GM19395 (cell line): ENCODE data around the gene MPP3.
"Not testable (repeated sequence)": the region's sequence is repeated elsewhere in the genome, so short reads cannot be mapped to it uniquely, and the experiment has no call there.

Source experiments
- ATAC-seq: cut with Tn5 transposase; IDR thresholded peaks from one replicate; pipeline ENCODE4 v1.9.1; 2021; ENCODE audit warnings: mild to moderate bottlenecking, moderate library complexity; ENCODE audit not compliant: unreplicated experiment

The MPP3 gene

DNA sequence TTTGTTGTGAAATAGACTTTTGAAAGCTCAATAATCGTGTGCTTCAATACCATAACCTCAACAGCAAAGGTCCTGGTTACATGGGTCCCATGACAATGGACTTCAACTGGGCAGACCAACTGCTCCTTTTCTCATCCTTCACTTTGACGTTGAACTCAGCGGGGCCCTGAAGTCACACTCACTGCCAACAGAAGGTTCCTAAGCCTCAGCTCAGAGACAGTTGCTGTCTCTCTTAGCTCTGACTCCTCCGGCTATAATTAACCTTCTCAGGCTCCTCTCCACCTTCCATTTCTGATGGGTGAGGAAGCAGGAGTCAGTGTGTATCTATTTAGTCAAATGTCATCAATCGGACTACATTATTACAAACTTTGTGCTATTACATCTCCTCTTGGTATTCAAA lies 23.8 kb downstream of the MPP3 start:
- no peak for ATAC-seq

- no peak for ATAC-seq
These were observed 24.9 kb downstream of the MPP3 start for GRCh38 chr17:43808076-43808475.

DNA sequence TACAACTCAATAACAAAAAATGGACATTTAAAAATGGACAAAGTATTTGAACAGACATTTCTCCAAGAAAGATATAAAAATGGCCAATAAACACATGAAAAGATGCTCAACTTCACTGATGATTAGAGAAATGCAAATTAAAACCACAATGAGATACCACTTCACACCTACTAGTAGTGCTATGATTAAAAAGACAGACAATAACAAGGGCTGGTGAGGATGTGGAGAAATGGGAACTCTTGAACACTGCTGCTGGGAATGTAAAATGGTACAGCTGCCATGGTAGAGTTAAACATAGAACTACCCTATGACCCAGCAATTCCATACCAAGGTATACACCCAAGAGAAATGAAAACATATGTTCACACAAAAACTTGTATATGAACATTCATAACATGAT lies 27.8 kb downstream of the MPP3 start:
- no peak for ATAC-seq

DNA sequence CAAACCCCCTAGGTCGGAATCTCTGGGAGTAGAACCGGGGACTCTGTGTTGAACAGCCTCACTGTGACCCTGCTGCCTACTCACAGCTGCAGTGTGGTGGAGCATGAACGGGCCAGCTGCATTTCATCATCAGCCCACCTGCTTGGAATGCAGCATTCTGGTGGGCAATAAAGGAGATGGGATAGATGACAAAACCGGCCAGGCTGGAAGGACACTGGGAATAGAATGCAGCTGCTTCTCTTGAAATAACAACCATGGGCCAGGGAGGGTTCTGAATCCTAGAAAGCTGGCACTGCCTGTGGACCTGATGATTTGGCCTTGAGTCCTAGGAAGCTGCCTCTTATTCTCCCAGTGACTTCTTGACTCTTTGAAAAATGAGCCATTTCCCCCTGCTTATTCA lies 29.2 kb downstream of the MPP3 start:
- ATAC-seq = no peak

GRCh38 chr17:43801844-43802243 lies 31.1 kb downstream of the MPP3 start:
- no peak for ATAC-seq

GRCh38 chr17:43800736-43801135 lies 32.2 kb downstream of the MPP3 start:
- no peak for ATAC-seq

GRCh38 chr17:43799047-43799446 lies 33.9 kb downstream of the MPP3 start:
- no peak for ATAC-seq

- ATAC-seq = not testable (repeated sequence)
These were observed 34.9 kb downstream of the MPP3 start for GRCh38 chr17:43798024-43798423.

GRCh38 chr17:43792668-43793067 lies 40.3 kb downstream of the MPP3 start:
- ATAC-seq = not testable (repeated sequence)

GRCh38 chr17:43791589-43791988 lies 41.4 kb downstream of the MPP3 start:
- ATAC-seq = no peak

GRCh38 chr17:43790311-43790940 lies 42.5 kb downstream of the MPP3 start:
- no peak for ATAC-seq

DNA sequence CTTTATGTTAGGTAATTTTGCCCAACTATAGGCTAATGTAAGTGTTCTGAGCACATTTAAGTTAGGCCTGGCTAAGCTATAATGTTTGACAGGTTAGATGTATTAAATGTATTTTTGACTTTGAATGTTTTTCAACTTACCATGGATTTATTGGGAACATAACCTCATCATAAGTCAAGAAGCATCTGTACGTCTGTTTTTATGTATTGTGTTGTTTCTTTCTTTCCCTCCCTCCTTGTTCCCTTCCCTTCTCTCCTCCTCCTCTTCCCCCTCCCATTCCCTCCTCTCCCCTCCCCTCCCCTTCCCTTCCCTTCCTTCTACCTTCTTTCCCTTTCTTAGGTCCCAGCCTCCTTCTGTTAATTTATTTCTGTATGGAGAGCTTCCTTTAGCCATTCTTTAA lies 43.5 kb downstream of the MPP3 start:
- no peak for ATAC-seq

- no peak for ATAC-seq
These were observed 44.4 kb downstream of the MPP3 start for GRCh38 chr17:43788540-43788939.

DNA sequence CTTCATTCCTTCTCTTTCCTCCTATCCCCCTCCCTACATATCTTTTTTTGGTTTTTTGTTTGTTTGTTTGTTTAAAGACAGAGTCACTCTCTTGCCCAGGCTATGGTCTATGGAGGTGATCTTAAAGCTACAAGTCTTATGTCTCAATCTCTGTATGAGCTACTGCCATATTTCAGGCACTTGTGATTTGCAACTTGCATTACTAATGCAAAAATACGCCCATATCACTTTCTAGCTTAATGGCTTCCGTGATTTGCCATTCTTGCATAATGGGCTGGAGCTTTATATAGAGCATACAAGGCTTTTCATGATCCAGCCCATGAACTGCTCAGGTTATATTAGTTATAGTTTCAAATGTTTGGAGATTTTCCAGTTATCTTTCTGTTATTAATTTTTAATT lies 45.2 kb downstream of the MPP3 start:
- ATAC-seq = no peak

DNA sequence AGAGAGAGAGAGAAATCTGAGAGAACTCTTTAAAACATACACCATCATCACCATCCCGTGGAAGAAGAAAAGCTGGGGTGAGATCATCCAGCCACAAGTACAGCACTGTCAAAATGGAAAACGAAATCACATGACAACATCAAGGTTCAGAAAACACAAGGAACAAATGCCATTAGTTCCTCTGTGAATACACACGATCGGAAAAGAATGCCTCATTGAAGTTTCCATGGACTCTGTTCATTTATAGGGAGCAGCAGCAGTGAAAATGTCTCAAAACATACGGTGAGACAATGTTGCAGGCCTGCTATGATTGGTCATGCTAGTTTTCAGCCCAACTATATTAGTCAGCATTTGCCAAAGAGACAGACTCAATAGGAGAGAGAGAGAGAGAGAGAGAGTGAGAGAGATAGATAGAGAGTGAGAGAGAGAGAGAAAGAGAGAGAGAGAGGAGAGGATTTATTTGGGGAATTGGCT lies 48.3 kb downstream of the MPP3 start:
- ATAC-seq = no peak

GRCh38 chr17:43784068-43784467 lies 48.9 kb downstream of the MPP3 start:
- ATAC-seq = no peak

DNA sequence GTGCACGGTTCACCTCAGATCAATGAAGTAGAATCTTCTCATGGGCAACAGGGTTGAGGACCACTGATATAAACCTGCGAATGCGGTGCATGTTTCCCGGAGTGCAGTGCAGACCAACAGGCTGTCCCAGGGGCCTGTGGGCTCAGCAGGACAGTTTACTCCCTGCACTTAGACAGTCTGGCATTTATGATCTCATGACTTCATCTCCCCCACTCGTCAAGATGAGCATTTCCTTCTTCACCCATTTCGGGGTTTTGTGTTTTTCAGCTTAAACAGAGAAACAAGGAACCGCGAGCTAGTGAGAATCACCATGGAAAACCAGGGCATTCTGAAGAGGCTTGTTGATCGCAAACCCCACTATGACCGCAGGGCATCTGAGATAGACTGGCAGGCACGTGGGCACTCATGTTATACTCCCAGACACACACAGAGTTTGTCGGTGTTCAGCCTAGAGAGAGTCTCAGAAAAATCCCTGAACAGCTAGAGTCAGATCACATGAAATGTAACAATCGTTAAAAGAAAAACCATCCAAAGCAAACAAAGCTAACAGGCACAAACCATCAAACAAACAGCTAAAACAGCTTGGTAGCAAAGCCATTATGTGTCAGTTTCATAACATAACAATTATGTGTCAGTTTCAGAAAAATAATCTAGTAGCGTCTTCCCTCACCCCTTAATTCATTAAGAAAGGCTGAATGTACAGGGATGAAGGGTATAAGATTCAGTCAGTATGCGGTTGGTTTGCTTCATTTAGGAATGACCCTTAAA lies 49.8 kb downstream of the MPP3 start:
- no peak for ATAC-seq

DNA sequence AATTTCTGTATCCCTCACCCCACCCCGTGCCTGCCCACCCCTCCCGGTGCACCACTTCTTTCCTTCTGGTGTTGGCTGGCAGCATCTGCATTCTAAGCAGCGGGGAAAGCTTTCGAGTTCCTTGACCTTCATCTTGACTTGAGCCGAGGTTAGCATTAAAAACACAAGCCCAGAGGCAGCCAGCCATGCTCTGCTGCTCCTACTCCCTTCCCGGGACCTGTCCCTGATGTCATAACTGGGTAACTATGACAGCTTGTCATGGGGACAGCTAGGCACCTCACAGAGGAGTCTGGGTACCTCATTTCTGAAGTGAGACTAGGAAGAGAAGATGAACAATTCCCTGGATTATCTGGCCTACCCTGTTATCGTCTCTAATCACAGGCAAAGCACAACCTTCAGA lies 52.8 kb downstream of the MPP3 start, which contains the start of gene CFAP97D1:
Gene CFAP97D1 (plus strand): TSS at position 301 of the 400 bp plus-strand sequence. CDS start 28 bp downstream, at position 329.
- ATAC-seq = no peak

DNA sequence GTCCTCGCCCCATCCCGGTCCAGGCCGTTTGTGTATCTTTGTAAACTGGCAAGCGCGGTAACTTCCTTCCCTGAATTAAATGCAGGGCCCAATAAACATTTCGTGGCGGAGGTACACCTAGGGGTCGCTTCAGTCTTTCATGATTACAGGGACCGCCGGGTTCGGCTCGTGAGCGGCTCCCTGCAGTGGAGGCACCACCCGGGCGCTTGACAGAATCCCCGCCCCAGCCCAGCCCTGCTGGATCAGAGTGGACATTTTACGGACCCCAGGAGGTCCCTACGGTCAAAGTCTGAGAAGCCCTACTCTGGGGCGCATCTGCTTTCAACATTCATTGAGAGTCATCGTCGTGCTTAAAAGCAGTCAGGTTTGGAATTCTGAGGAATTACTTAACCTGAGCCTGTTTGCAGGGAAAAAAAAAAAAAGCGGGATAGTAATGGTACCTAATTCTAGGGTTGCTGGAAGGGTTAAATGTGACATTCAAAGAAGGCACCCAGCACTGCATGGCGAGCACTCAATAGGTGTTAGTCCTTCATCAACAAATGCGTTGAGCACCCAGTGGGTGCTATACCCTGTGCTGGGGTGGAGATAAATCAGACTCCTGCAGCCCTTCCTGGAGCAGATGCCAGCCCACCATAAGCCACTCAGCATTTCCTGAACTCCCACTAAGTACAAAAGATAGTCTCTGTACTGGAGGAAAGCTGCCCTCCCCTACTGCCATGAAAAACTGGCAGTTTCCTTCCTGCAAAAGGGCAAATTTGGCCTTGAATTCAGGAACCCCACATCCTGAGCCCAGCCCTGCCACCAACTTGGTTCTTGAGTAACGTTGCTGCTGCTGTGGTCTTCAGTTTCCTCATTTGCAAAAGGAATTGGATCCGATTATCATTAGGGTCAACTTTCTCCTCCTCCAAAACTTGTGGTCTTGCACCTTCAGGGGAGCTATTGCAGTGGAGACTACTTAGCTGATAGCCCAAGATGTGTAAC lies 53.5 kb downstream of the MPP3 start:
- no peak for ATAC-seq

DNA sequence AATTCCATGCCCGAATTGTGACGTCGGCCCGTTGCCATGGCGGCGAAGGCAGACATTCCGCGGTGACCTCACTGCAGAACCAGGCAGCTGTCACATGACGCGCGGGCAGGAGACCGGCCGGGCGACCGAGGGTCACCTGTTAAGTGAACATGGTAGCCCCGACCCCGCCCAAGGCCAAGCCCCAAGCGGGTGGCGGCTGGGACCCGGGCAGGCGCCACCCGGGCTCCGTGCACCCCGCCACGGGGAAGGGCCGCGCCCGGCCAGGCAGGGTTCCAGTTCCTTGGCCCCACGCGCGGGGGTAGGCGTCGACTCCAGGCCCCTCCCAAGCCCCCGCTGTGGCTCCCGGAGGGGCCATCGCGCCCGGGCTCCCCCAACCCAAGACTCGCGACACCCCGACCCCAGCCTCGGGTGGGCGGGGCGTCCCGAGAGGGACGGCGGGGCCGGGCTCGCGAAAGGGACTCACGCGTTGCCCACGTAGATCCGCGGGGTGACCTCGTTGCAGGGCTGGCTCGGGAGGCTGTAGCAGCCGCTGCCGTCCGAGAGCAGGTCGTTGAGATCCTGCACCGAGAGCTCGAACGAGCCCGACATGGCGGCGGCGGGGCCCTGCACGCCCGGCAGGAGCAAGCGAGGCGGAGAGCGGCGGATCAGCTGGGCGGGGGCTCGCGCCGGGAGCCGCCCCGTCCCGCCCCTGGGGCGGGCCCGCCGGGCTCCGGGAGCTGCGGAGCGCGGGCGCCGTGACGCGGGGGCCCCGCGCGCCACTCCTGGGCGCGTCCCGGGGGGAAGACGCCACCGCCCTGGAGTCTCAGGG lies 54.4 kb downstream of the MPP3 start, which contains the start of gene DUSP3:
Gene DUSP3 (minus strand): TSS at position 641 of the 808 bp plus-strand sequence. CDS start 53 bp downstream, at position 588.
- ATAC-seq = no peak
